ENCODE data around the gene CNTN5. TPM values are rescaled to one million over a fixed set of nuclear protein-coding genes. Genes with fewer than 3 reads are reported as not detected.

Gene CNTN5
- total RNA-seq, 1 donor from 2014 or later = 17.7 TPM

- TF ChIP-seq CTCF (IDR thresholded peaks at IDR 0.05; ENCODE audit: unreplicated experiment) = no peak
- no peaks in the 10 kb centered on the region for H3K27me3 Mint-ChIP-seq (ENCODE audit: low read depth)
- no peaks in the 10 kb centered on the region for H3K4me1 Mint-ChIP-seq
These were observed 355.7 kb downstream of the CNTN5 start for GRCh38 chr11:99376463-99376862.

GRCh38 chr11:99383648-99384245, 363.0 kb downstream of the CNTN5 start:
- peaks cover 7% of the 10 kb centered on the region for H3K4me1 Mint-ChIP-seq
- H3K27me3 Mint-ChIP-seq (ENCODE audit: low read depth) = no peaks in the 10 kb centered on the region
- H3K9me3 Mint-ChIP-seq = no peaks in the 10 kb centered on the region
- H3K27ac Mint-ChIP-seq = peak overlapping the region; percentile 18
- no peak overlapping the region for H3K4me3 Mint-ChIP-seq
- no peak for TF ChIP-seq CTCF (IDR thresholded peaks at IDR 0.05; ENCODE audit: unreplicated experiment)
- no peaks in the 10 kb centered on the region for H3K36me3 Mint-ChIP-seq
- no peak for DNase-seq (ENCODE audit: low spot score in 2 of 2, unreplicated experiment in 2 of 2)

More at GRCh38 chr11:99376463-99376862, 355.7 kb downstream of the CNTN5 start:
- H3K9me3 Mint-ChIP-seq = peaks cover 3% of the 10 kb centered on the region
- H3K4me3 Mint-ChIP-seq = no peak overlapping the region
- H3K36me3 Mint-ChIP-seq = no peaks in the 10 kb centered on the region
- no peak overlapping the region for H3K27ac Mint-ChIP-seq
- no peak for DNase-seq (ENCODE audit: low spot score in 2 of 2, unreplicated experiment in 2 of 2)

- TF ChIP-seq CTCF (IDR thresholded peaks at IDR 0.05; ENCODE audit: unreplicated experiment) = no peak
- no peak overlapping the region for H3K4me3 Mint-ChIP-seq
These were observed 370.5 kb downstream of the CNTN5 start for GRCh38 chr11:99391245-99391644.

GRCh38 chr11:99406345-99406744, 385.6 kb downstream of the CNTN5 start:
- H3K4me1 Mint-ChIP-seq = peaks cover 1% of the 10 kb centered on the region

More at GRCh38 chr11:99391245-99391644, 370.5 kb downstream of the CNTN5 start:
- DNase-seq (ENCODE audit: low spot score in 2 of 2, unreplicated experiment in 2 of 2) = no peak
- Mint-ChIP-seq H3K9me3 (peaks cover 14% of the 10 kb centered on the region), H3K36me3 (no peaks in the 10 kb centered on the region), H3K27ac (no peak overlapping the region), H3K4me1 (no peaks in the 10 kb centered on the region), H3K27me3 (ENCODE audit: low read depth) (no peaks in the 10 kb centered on the region)

GRCh38 chr11:99410636-99411035, 389.9 kb downstream of the CNTN5 start:
- H3K27ac Mint-ChIP-seq = no peak overlapping the region
- H3K9me3 Mint-ChIP-seq = peaks cover 3% of the 10 kb centered on the region
- DNase-seq (ENCODE audit: low spot score in 2 of 2, unreplicated experiment in 2 of 2) = no peak
- no peak for TF ChIP-seq CTCF (IDR thresholded peaks at IDR 0.05; ENCODE audit: unreplicated experiment)
- H3K36me3 Mint-ChIP-seq = no peaks in the 10 kb centered on the region
- no peaks in the 10 kb centered on the region for H3K27me3 Mint-ChIP-seq (ENCODE audit: low read depth)
- H3K4me1 Mint-ChIP-seq = peaks cover 10% of the 10 kb centered on the region
- no peak overlapping the region for H3K4me3 Mint-ChIP-seq

More at GRCh38 chr11:99406345-99406744, 385.6 kb downstream of the CNTN5 start:
- H3K4me3 Mint-ChIP-seq = no peak overlapping the region
- no peak overlapping the region for H3K27ac Mint-ChIP-seq
- H3K27me3 Mint-ChIP-seq (ENCODE audit: low read depth) = no peaks in the 10 kb centered on the region
- H3K36me3 Mint-ChIP-seq = no peaks in the 10 kb centered on the region
- no peak for TF ChIP-seq CTCF (IDR thresholded peaks at IDR 0.05; ENCODE audit: unreplicated experiment)
- H3K9me3 Mint-ChIP-seq = peaks cover 18% of the 10 kb centered on the region
- no peak for DNase-seq (ENCODE audit: low spot score in 2 of 2, unreplicated experiment in 2 of 2)
